Uterus (tissue), 4 donors: Measurements from ENCODE around the gene ARID3C. TPM values are rescaled to one million over a fixed set of nuclear protein-coding genes. Genes with fewer than 3 reads are reported as not detected.

Source experiments
- DNase-seq, 2 donors: peaks; one replicate each; pipeline ENCODE4 v3.0.0-alpha.2; 2019 to 2020
- H3K27ac ChIP-seq, 2 donors: fragments of 200-600 bp; sonication (generic); 1 replicate in 1 of 2; 2 replicates in 1 of 2; pipeline ENCODE4 v1.5.1; 2016 to 2018
- H3K27me3 ChIP-seq, 2 donors: fragments of 200-600 bp; sonication (generic); one replicate each; pipeline ENCODE4 v1.5.1; 2018 to 2019; ENCODE audit warnings: control low read depth in 1 of 2
- H3K36me3 ChIP-seq, 2 donors: fragments of 200-600 bp; sonication (generic); one replicate each; pipeline ENCODE4 v1.5.1; 2019; ENCODE audit warnings: control low read depth in 1 of 2
- H3K4me1 ChIP-seq, 2 donors: fragments of 200-600 bp; sonication (generic); one replicate each; pipeline ENCODE4 v1.5.1; 2018 to 2019; ENCODE audit warnings: control low read depth in 1 of 2
- H3K4me3 ChIP-seq, 2 donors: fragments of 200-600 bp; sonication (generic); 1 replicate in 1 of 2; 2 replicates in 1 of 2; pipeline ENCODE4 v1.5.1; 2018 to 2019; ENCODE audit warnings: mild to moderate bottlenecking in 1 of 2
- H3K9me3 ChIP-seq, 2 donors: fragments of 200-600 bp; sonication (generic); one replicate each; pipeline ENCODE4 v1.5.1; 2019; ENCODE audit warnings: control low read depth in 1 of 2
- CTCF ChIP-seq, 4 experiments: fragments of 200-600 bp in 2 of 4; fragments of 450-650 bp in 2 of 4; sonication (generic) in 2 of 4; IDR thresholded peaks; one replicate each; pipeline ENCODE4 v1.5.1; 2016 to 2019; ENCODE audit warnings: antibody characterized with exemption in 4 of 4, mild to moderate bottlenecking in 2 of 4, moderate library complexity in 1 of 4
- POLR2A ChIP-seq, 2 donors: fragments of 450-650 bp; IDR thresholded peaks; one replicate each; pipeline ENCODE4 v1.6.1; 2016; ENCODE audit warnings: antibody characterized with exemption in 2 of 2, mild to moderate bottlenecking in 1 of 2, moderate library complexity in 1 of 2
- intact Hi-C: fragments of 100-400 bp; cut with DNase I; formaldehyde crosslinking; loops from one replicate; pipeline ENCODE4 v1.15.1; 2023; ENCODE audit warnings: low total_unique reads
- total RNA-seq, 4 donors: library from RNA; depleted of rRNA in 3 of 4; stranded (reverse); fragments of >200 nt in 3 of 4; gene quantifications; one replicate each; pipeline versions ENCODE4 v1.1.0 to v1.2.4, GENCODE V29; 2014 to 2023
- donor health status: DM: yes; HTN: yes; CAD: no.

The ARID3C gene
- total RNA-seq, 4 donors from 2014 or later, result 0.35 to 0.82 TPM; not detected in 2

- Histone ChIP-seq H3K4me1 (peaks cover 0 to 28% of the 10 kb centered on the region in 2 donors), H3K9me3 (no peaks in the 10 kb centered on the region), H3K27ac (peak overlapping the region; percentile 53 to 78), H3K36me3 (no peaks in the 10 kb centered on the region), H3K4me3 (no peak overlapping the region), H3K27me3 (peaks cover 7 to 8% of the 10 kb centered on the region in 2 donors)
- DNase-seq, result peak; percentile 75 to 88
- TF ChIP-seq CTCF (IDR thresholded peaks at IDR 0.05), result no peak
- no peak for TF ChIP-seq POLR2A (IDR thresholded peaks at IDR 0.05)
- intact Hi-C loops, result loop anchor here (10.0 kb wide), 1 partner anchor 188 kb away; no protein-coding TSS in a partner anchor
Observed at GRCh38 chr9:34592895-34593601, 35.8 kb downstream of the ARID3C start.

DNA sequence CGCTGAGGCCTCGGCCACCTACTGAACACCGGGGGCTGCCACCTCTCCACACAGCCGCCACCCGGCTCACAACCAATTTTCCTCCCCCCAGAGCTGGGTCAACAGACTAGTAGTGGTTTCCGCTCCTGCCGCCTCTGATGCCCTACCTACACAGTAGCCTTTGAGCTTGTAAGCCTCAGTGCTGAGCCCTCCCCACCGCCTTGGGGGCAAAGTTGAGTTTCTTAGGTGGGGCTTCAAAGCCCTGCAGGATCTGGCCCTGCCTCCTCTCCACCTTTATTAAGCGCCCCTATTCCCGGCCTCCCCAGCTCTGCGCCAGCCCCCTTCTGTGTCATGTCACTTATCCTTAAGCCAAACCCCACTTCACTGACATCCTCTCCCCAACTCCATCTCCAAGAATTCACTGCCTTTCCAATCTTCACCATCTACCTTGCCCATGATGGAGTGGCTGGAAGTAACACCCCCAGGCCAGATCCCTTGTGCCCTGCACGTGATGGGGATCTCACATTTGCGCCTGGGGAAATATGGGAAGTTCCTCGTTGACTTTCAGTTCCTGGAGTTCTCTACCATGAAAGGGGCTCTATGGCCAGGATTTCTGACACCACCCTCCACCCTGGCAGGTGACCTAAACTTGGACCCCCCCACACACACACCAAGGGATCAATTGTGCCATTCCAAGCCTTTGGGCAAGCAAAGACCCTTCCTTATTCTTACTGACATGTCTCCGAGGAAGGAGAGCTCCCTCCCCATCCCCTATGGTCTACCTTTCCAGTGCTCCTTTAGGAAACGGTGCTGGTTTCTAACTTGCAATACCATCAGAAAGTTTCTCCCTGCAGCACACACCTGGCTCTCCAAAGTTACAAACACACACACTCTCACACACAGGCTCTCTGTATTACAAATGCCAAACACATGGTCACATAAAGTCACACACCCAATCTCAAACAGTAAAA is 36.7 kb downstream of the ARID3C start:
- intact Hi-C loops, result loop anchor here (2.0 to 10.0 kb wide), 2 partner anchors 187 to 259 kb away; no protein-coding TSS in a partner anchor
- H3K9me3 ChIP-seq, result no peaks in the 10 kb centered on the region
- peak overlapping the region in 1 of 2 donors; percentile 78 for H3K27ac ChIP-seq
- no peak overlapping the region for H3K4me3 ChIP-seq
- TF ChIP-seq CTCF (IDR thresholded peaks at IDR 0.05) (no peak), POLR2A (IDR thresholded peaks at IDR 0.05) (no peak)
- peaks cover 0 to 28% of the 10 kb centered on the region in 2 donors for H3K4me1 ChIP-seq
- H3K36me3 ChIP-seq, result no peaks in the 10 kb centered on the region
- DNase-seq, result no peak
- peaks cover 7 to 8% of the 10 kb centered on the region in 2 donors for H3K27me3 ChIP-seq

DNA sequence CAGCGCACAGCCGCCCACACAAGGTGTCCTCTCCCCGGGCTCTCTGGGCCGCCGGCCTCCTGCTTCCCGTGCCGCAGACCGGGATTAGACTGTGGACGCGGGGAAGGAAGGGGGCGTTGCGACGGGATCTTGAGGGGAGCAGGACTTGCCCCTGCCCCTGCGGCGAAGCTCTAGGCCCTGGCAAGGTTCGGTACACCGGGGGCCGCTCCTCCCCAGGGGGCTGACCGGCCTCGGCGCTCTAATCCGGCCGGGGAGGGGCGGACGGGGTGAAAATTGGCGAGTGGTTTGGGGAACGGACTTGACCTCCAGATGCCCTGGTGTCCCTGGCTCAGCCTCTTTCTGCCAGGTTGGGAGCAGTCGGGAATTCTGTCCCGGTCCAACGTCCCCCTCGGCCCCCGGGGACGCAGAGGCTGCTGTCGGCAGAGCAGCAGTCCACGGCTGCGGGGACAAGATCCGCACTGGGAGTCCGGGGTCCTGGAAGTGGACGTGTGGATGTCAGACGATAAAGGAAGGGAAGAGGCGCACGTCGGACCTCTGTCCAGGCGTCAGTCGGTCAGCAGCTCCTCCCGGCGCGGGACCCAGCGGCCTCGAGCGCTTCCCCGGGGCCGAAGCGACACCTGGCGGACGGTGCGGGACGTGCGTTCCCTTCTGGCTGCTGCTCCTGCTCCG is 37.5 kb downstream of the ARID3C start:
- H3K9me3 ChIP-seq, result no peaks in the 10 kb centered on the region
- no peaks in the 10 kb centered on the region for H3K36me3 ChIP-seq
- peaks cover 7 to 8% of the 10 kb centered on the region in 2 donors for H3K27me3 ChIP-seq
- H3K4me1 ChIP-seq, result peaks cover 0 to 28% of the 10 kb centered on the region in 2 donors
- peak; percentile 79 to 88 for DNase-seq
- no peak for TF ChIP-seq POLR2A (IDR thresholded peaks at IDR 0.05)
- peak; percentile 83 to 94 (median 92) for TF ChIP-seq CTCF (IDR thresholded peaks at IDR 0.05)
- H3K27ac ChIP-seq, result peak overlapping the region; percentile 4 to 56
- no peak overlapping the region for H3K4me3 ChIP-seq
- intact Hi-C loops, result loop anchor here (2.0 to 10.0 kb wide), 2 partner anchors 187 to 259 kb away; no protein-coding TSS in a partner anchor

- TF ChIP-seq POLR2A (IDR thresholded peaks at IDR 0.05), result no peak
- TF ChIP-seq CTCF (IDR thresholded peaks at IDR 0.05), result no peak
- Histone ChIP-seq H3K27ac (peak overlapping the region; percentile 4 to 56), H3K4me3 (peak overlapping the region in 1 of 2 donors; percentile 49), H3K9me3 (no peaks in the 10 kb centered on the region), H3K4me1 (peaks cover 0 to 28% of the 10 kb centered on the region in 2 donors), H3K36me3 (no peaks in the 10 kb centered on the region), H3K27me3 (peaks cover 7 to 8% of the 10 kb centered on the region in 2 donors)
- intact Hi-C loops, result loop anchor here (2.0 to 10.0 kb wide), 2 partner anchors 186 to 258 kb away; no protein-coding TSS in a partner anchor
- peak; percentile 29 to 45 for DNase-seq
Observed at GRCh38 chr9:34590381-34591247, 38.3 kb downstream of the ARID3C start.
